Measurements from ENCODE around the gene E4F1.

DNA sequence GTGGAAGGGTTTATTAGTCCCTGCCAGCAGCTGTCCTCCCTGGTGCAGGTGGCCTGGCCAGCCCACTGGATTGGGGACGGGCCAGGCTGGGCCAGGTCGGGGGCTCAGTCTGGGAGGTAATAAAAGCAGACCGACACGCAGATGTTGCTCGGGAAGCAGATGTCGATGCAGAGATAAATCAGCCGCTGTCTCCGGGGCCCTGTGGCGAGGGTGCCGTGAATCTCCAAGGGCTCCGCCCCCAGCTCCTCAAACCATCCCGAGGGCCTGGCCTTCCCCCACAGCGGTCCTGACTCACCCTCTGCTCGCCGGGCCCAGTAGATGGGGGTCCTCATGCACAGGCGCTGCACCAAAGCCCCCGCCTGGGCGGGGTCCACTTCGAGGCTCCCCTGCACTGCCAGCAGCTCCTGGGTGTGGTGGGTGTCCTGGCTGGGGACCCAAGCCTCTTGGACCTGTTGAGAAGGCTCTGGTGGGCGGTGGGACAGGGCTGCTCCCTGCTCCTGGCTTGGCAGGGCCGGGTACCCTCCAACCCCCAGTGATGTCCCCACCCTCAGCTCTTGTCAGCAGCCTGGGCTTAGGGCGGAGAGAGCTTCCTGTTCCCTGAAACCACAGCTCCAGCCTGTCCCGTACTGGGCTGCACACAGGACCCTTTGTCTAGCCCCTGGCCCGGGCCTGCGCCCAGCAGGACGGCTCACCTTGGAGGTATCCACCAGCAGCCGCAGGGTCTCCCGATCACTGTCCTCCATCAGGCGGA, 14.0 kb upstream of the E4F1 start:
- TF ChIP-seq MYC (IDR thresholded peaks at IDR 0.05; ENCODE audit: low read depth, low read length) (no peak), POLR2A (IDR thresholded peaks at IDR 0.05; ENCODE audit: extremely low read depth, insufficient read length) (no peak)
- TF ChIP-seq, protein P1, sequence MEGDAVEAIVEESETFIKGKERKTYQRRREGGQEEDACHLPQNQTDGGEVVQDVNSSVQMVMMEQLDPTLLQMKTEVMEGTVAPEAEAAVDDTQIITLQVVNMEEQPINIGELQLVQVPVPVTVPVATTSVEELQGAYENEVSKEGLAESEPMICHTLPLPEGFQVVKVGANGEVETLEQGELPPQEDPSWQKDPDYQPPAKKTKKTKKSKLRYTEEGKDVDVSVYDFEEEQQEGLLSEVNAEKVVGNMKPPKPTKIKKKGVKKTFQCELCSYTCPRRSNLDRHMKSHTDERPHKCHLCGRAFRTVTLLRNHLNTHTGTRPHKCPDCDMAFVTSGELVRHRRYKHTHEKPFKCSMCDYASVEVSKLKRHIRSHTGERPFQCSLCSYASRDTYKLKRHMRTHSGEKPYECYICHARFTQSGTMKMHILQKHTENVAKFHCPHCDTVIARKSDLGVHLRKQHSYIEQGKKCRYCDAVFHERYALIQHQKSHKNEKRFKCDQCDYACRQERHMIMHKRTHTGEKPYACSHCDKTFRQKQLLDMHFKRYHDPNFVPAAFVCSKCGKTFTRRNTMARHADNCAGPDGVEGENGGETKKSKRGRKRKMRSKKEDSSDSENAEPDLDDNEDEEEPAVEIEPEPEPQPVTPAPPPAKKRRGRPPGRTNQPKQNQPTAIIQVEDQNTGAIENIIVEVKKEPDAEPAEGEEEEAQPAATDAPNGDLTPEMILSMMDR (IDR thresholded peaks at IDR 0.05; ENCODE audit: low read depth, low read length), result no peak

All from NB4 (cell line).